Measurements from ENCODE around the gene PSMG4.

PSMG4 gene

DNA sequence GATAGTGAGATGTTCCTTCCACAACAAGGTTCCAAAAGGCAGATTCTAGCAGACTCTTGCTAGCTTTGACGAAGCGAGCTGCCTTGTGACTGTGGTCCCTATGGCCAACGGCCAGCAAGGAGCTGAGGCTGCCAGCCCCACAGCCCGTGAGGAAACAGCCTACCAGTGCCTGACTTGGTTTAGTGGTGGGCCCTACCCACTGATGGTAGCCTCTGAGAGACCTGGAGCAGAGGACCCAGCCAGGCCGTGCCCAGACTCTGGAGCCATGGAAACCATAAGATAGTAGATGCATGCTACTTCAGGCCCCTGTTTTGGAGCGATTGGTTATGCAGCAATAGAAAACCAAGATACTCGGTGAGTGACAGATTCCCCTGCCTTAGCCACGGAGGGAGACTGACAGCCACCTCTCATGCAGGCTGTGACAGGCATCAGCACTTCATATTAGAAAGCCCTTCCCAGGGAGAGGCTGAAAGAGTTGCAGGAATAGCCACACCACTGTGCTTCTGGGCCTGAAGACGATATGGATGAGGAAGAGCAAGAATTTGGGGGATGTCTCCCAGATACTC lies 19.2 kb downstream of the PSMG4 start:
- no peak for DNase-seq

DNA sequence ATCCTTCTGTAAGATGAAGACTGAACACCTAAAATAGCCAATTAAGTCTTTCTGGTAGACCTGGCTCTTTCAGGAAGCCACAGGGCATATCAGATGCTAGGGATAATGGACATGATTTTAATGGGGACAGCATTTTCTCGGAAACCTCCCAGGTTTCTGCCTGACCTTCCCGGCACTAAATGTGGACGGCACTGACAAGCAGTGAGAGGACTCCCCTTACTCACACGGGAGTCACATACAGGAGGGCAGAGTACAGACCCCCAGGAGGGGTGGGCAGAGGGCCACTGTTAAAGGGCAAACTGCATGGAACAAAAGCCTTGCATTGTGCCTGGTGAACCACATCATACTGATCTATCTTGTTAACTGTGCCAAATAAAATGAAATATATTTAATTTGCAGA lies 19.9 kb downstream of the PSMG4 start:
- peak; percentile 6 for DNase-seq

DNA sequence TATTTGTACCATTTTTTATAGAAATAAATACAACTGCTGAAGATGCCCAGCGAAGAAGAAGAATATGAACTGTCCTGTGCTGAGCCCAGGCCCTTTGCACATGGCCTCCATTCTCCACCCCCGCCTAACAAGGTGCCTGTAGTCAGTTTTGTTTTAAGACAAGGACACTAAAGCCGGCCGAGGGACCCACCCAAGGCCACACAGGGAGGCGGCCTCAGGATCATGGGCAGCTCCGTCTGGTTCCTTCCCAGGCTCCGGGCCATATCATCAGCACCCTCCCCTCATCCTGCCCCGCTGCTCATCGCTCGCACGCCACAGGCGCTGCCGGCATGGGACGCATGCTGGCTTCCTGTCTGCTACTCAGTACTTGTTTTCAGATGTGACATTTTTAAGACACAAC lies 21.3 kb downstream of the PSMG4 start:
- DNase-seq: peak; percentile 26

DNA sequence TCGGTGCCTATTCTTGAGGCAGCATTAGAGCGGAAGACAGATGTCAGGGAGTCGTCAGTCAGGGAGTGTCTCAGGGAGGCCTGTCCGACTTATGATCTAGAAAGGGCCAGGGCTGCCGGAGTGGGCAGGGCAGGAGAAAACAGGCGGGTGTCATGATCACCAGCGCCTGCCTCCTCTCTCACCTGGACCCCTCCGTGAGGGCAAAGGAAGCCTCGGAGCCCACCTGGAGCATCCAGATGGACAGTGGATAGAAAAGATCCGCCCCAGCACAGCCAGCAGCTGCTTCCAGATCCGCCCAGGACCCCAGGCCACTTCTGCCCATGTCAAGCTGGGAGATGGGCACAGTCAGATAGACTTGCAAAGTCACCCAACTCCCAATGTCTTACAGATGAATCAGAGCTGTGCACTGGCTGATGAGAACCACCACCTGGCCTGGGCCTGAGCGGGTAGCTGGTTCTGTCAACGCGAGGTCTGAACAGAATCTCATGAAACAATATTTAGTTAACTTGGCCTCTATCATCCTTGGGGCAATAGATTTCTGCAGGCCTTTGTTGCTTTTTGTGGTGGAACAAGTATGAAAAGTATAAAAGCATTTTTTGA lies 22.2 kb downstream of the PSMG4 start:
- no peak for DNase-seq

DNA sequence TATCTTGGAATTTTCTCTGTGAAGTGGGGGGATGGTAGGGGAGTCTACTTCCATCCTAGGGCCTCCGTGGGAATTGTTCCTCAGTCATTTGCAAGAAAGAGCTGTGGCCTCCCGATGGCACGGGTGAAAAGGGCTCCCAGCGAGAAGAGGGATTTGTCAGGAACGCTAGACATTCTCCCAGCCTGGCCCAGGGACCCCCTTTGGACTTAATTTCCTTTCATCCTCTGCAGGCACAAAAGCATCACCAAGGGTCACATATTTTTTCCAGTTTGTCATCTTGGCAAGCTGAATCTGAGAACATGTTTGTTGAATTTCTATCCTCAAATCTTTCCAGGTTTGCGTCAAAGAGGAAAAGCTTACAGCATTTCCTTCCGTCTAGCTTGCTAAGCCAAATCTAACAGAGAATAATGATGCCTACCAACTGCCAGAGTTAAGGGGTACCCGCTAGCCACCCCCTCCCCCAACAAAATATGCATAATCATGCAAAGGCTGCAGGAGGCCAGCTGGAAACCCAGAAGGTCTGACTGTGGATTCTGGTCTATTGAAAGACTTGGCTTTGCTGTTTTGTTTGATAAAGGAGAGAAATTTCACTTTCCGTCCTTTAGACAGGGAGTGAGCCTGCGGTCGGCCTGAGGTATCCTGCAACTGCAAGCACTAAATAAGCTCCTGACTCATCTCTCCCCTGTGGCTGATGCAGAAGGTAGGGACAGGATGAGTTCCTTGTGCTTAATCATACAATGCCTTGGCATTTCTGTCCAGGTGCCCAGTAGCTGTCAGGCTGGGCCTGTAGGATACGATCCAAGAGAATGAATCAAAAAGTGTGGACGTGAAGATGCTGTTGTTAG lies 23.1 kb downstream of the PSMG4 start:
- DNase-seq: no peak

DNA sequence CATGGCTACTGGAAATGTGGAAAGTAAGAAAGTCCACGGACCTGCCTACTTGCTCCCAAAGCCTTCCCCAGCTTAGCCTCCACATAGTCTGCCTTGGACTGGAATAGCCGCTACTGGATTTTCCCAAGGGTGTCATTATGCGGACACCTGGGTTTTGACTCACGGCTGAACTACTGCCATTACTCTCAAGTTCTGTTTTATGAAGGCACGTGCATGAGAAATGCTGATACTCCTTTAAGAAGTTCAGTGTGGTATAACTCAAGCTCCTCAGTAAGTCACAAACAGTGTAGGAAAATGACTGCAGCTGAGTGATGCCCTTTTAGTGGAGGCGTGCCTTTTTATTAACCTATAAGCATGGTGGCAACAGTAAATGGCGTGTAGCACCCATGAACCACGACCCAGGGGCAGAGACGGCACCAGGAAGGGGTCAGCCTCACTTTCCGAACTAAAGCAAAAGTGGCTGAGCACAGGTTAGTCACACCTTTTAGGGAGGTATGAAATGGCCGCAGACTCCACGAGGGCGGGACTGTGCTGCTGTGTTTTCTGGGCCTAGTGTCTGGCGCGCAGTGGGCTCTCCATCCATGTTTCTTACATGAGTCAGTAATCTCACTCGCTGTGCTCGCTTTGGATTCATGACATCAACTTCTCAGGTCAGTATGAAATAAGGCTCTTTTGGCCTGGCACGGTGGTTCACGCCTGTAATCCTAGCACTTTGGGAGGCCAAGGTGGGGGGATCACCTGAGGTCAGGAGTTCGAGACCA lies 23.9 kb downstream of the PSMG4 start:
- no peak for DNase-seq

DNA sequence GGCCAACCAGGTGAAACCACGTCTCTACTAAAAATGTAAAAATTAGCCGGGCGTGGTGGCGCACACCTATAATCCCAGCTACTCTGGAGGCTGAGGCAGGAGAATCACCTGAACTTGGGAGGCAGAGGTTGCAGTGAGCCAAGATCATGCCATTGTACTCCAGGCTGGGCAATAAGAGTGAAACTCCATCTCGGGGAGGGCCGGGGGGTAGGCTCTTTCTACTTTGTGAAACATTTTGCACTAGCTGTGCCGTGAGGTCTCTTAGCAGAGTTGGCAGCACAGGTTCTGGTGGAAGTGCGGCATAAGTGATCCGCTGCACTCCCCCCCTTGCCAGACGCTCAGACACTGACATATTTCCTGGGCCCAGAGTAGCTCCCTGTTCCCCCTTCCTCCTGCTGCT lies 24.5 kb downstream of the PSMG4 start:
- no peak for DNase-seq

DNA sequence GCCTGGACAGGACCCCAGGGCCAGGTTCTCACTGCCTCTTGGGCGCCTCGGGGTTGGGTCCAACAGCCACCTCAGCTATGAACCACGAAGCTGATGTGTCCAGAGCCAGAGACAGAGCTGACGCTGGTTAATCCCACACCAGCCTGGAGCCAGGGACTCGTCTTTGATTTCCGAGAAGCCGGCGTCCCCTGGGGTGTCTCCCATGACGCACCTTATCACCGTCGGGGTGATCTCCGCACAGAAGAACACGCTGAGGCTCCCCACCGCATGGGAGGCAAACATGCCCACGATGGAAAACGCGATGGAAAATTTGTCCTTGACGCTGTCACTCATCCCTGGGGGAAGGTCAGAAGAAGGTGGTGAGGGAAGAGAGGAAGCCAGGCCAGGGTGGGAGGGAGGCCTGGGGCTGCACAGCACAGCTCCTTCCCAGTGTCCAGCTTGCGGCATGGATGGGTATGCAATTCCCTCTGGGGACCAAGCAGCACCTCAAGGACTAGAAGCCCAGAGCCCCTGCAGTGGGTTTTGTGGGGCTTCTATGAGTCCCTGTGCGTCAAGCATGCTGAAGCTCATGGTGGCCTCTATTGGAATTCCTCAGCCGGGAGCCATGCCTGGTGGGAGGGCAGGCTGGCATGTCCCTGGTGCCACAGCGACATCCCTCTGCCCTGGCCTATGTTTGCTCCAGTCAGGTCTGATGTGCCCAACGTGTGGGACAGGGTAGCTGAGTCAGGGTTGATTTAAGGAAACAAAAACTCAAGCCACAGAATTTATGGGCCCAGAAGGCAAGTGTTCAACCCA lies 25.1 kb downstream of the PSMG4 start:
- DNase-seq: no peak

DNA sequence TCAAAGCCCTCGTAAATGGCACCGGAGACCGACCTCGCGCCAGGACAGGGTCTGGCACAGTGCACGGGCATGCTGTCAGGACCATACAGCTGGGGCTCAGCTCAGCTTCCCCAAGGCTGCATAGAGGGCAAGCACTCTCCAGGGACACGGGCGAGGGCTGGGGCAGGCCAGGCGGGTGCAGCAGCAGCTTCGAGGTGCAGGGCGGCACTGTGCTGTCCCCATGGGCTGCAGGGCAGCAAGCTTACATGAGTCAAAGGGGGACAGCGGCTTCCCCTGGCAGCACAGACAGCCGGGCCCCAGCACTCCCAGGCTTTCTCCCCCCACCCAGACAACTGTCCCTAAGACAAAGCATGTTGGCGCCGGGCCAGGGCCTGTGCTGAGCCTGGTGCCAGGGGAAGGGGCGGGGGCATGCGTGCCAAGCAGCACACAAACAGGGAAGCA lies 25.7 kb downstream of the PSMG4 start:
- no peak for DNase-seq

DNA sequence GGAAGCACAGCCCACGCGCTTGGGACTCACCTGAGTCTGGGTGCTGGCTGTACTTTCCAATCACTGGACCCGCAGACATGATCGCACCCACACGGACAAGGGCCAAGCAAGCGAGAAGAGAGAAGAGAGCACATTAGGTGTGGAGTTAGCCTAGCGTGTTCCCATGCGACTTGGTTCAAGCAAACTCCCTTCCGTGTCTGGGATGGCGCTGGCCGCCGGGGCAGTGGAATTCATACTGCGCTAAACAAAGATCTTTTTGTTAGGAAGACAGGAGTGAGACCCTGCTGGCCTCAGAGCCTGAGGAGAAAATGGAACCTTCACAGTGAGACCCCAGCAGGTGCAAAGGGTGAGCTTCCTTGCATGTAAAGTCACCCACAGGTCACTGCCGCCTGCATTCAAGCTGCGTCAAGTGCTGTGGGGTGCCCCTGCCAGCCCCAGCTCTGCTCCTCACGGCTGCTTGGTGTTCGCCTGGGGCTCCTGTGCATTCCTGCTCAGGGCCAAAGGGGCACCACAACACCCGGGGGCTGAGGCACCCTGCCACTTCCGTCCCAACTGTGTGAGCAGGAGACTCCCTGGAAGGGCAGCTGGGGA lies 26.4 kb downstream of the PSMG4 start:
- DNase-seq: no peak

DNA sequence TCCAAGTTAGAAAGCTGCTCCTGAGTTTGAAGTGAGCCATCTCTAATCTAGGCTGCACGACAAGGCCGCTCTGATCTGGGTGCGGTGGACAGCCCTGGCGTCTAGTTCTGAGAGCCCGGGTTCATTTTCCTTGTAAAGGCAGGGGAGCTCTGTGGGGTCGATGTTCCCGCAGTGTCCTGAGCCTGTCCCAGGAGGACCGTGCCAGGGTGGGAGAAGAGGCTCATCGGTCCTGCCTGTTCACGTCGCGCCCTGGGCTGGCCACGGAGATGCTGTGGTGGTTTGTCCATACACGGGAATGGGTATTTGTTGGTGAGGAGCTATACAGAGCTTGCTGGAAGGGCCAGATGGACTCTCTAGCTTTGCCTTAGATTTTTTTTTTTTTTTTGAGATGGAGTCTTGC lies 27.0 kb downstream of the PSMG4 start:
- DNase-seq: no peak

DNA sequence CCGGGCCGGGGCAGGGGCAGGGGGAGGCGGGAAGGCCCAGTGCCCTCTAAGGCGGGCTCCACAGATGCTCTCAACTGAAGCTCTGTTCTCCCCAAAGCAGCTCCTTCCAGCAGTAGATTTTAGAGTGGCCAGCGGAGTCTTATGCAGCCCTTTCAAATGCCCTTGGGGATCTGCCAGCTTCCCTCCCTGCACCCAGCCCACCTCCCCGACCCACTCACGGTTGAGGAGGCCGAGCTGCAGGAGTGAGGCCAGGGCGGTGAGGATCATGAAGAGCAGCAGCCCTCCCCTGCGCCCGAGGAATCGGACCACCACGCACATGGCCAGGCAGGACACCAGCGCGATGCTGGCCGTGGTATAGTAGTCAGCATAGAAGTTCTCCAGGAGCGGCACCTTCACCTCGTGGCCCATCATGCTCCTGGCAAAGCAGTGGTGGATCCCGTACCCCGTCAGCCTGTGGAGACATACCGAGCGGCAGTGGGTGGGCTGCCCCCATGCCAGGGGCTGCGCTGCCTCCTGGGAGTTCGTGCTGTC lies 28.0 kb downstream of the PSMG4 start:
- DNase-seq: no peak

DNA sequence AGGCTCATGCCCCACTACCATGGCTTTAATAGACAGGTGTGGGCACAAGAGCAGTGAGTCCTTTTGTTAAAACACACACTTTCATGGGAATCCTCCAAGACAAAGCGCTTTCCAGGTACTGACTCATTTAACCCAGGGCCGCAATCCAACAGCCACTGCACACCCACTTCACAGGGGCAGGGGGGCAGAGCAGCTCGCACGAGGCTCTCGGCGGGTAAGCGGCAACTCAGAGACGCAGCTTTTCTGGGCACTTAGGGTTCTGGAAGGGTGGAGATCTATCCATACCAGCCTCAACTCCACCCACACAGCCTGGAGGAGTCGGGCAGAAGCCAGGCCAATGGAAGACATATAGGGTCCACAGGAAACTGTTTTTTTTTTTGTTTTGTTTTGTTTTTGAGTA lies 28.6 kb downstream of the PSMG4 start:
- no peak for DNase-seq

DNA sequence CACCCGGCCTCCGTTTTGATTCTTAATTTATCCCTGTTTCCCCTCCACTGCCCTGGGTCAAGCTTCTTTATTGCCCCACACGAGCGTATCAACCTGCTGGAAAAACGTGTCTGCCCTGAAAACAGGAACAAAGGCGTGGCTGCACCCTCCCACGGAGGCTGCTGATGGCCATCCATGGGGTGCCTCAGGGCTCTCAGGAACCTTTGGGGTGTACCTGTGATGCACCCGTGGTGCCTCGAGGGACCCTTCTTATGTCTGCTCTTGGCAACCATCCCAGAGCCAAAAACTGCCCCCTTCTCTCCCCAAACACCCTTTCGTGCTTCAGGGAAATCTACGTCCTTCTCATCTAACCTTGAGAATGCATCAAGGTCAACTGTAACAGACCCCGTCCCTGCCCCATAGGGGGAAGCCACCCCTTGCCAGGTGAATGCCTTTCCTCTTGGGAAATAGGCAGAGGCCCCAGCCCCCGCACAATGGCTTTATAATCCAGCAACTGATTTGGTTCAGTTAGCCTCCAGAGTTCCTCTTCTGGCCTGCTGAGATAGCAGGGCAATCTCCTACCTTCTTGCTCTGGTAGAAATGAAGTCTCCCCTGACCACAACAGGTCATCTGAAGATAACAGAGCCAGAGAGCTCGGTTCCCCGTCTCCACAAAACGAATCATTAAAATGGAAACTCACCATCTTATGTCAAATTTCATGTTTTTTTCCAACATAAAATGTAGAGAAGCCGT lies 29.4 kb downstream of the PSMG4 start:
- no peak for DNase-seq

DNA sequence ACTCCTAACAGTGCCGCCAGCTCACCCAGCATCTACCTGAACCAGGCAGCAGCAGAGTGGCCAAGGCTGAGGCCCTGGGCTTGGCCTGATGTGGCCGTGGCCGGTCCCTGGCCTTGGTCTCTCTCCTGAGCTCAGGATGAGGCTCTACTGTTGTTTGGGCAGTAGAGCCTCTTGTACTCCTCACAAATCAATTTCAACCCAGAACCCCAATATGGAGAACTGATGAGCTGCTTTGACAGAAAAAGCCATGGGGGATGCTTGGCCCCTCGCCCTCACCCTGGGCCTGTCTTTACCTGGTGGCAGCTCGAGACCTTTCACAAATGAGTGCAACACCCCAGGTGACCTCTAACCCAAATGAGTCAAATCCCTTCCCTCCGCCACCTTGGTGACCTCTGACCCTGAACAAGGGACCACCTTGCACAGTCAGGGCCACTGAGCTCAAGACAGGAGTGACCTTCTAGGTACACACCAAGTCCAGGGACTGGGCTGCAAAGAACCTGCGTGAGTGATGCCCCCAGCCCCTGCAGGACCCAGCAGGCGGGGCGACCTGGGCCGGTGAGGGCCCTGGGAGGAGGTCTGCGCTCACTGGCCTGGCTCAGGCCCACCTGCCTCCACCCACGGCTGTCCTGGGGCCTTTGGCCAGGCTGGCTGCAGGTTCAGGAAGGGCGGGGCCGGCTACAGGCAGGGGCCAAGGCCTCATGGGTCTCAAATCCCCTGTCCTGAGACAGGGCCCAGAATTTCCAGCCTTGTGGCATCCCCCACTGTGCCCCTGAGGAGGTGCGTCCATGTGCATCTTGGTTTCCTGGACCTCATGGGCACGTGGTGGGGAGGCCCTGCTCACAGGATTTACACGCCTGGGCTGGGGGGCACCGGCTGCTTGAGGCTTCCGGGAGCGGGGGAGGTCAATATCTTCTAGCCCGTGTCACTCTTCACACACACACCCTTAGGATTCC lies 30.2 kb downstream of the PSMG4 start:
- peak; percentile 20 for DNase-seq

DNA sequence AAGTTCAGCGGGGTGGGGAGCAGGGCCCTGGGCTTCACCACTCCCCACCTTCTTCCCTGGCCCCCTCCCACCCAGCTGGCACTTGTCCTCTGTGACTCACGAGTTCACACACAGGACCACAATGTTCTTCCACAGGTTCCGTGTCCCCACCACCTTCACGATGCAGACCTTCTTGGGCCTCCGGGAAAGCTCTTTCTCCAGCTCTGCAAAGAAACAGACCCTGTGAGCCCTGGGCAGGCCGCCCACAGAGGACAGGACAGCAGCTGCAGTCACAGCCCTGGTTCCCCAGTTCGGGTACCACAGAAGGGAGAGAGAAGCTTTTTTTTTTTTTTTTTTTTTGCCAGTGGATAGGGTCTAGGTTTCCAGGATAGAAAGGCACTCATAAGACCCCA lies 30.9 kb downstream of the PSMG4 start:
- DNase-seq: no peak

DNA sequence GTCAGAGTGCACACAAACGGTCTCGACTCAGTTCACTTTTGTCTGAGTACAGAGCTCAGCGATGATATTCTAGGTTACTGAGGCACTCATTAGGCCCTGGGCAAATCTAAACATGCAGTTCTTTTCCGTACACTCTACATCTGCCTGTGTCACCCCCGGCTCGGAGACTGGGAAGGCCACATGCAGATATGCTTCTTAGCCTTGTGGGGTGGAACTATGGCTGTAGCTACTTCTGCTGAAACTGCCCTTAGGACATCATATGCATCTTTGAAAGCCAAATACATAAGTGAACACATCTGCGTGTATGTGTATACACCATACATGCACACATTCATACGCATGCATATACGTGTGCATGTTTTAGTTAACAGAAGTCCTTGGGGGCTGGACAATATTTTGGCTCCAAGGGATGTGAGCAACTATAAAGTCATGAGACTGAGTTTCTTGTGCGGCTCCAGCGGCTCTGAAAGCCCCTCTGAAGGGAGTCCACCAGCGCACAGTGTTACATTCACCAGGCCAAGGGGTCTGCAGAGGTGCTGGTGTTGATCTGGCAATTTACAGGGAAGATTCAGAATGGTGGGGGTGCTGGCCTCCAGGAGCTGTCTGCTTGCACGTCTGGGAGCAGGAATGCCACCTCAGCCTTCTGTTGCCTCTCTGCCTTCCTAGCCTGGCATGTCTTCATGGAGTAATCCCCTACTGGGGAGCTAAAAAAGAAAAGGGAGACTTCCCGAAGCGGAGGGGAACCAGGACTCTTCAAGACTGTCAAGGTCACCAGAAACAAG lies 31.6 kb downstream of the PSMG4 start:
- no peak for DNase-seq

DNA sequence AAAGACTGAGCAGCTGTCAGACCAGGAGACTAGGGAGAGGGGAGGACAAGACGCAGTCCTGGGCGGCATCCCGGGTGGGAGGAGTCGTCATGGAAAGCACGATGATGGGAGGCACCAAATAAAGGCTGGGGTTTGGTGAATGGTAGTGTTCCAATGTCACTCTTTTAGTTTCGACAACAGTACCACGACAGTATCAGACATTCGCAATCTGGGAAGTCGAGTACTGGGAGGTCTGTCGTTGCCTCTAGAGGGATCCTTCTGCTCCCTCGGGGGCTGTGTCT lies 32.1 kb downstream of the PSMG4 start:
- DNase-seq: no peak

DNA sequence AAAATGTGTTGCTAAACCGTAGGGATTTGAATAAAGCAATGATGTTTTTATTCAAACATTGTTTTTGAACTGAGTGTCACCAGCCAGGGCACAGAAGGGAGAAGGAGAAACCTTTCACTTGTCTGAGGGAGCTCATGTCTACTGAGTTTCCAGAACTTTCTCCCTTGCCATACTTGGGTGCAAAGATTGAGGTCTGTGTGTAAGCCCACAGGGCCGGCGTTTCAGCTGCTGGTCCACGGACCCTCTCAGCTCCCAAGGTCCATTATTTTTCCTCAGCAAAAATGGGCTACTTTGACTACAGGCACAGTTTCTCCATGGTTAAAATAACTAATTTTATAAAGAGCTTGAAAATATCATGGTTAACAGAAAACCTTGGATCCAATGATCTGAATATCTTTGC lies 32.6 kb downstream of the PSMG4 start:
- no peak for DNase-seq

DNA sequence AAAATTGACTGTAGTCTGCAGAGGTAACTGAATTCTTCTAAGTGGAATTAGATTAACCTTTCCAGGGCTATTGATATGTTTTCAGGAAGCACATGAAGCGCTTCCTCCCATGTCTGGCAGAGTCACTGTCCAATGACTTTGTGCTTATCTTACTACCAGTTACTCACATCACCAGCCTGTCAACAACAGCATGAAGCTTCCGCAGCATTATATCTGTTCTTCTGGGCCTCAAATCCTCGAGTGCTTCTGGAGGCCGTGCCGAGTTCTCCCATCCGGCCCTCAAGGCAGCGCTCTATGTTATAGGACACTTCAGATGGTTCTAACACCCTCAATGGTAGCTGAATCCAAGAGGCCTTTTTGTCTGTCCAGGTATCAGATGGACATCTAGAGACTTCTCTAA lies 33.2 kb downstream of the PSMG4 start:
- DNase-seq: no peak
